Thyroid gland (tissue), 4 donors: ENCODE results near the gene CILP2. TPM values are rescaled to one million over a fixed set of nuclear protein-coding genes. Genes with fewer than 3 reads are reported as not detected.

Source experiments
- DNase-seq, 2 donors: peaks; one replicate each; pipeline ENCODE4 v3.0.0-alpha.2; 2019
- H3K27ac ChIP-seq, 3 donors: fragments of 200-600 bp; sonication (generic); 1 replicate in 2 of 3; 2 replicates in 1 of 3; pipeline ENCODE4 v1.5.1; 2016 to 2019; ENCODE audit warnings: mild to moderate bottlenecking in 1 of 3, moderate library complexity in 1 of 3
- H3K27me3 ChIP-seq: fragments of 200-600 bp; sonication (generic); one replicate; pipeline ENCODE4 v1.5.1; 2019
- H3K36me3 ChIP-seq, 2 donors: fragments of 200-600 bp; sonication (generic); one replicate each; pipeline ENCODE4 v1.5.1; 2016 to 2019
- H3K4me1 ChIP-seq, 2 donors: fragments of 200-600 bp; sonication (generic); one replicate each; pipeline ENCODE4 v1.5.1; 2017 to 2019
- H3K4me3 ChIP-seq, 3 donors: fragments of 200-600 bp; sonication (generic); replicated peaks in 1 of 3; 1 replicate in 2 of 3; 2 replicates in 1 of 3; pipeline ENCODE4 v1.5.1; 2016; ENCODE audit warnings: mild to moderate bottlenecking in 1 of 3
- H3K9me3 ChIP-seq: fragments of 200-600 bp; sonication (generic); one replicate; pipeline ENCODE4 v1.5.1; 2017
- POLR2A ChIP-seq, 2 donors: fragments of 450-650 bp; IDR thresholded peaks; one replicate each; pipeline ENCODE4 v1.6.1; 2017; ENCODE audit warnings: antibody characterized with exemption in 2 of 2, mild to moderate bottlenecking in 2 of 2, moderate library complexity in 1 of 2
- WGBS, 2 donors: methylation state at CpG; one replicate each; pipeline ENCODE4 v1.1.5; 2017; 5-methylcytosine and 5-hydroxymethylcytosine counted together
- intact Hi-C: fragments of 100-400 bp; cut with DNase I; formaldehyde crosslinking; loops from one replicate; pipeline ENCODE4 v1.15.1; 2023
- total RNA-seq, 4 donors: library from RNA; depleted of rRNA; stranded (reverse); fragments of >200 nt; gene quantifications; one replicate each; pipeline ENCODE4 v1.2.3, GENCODE V29; 2016
- TF ChIP-seq, protein P1 (sequence below), 6 experiments: fragments of 200-600 bp in 3 of 6; fragments of 450-650 bp in 3 of 6; sonication (generic) in 3 of 6; IDR thresholded peaks; one replicate each; pipeline ENCODE4 v1.5.1; 2016 to 2019; ENCODE audit warnings: antibody characterized with exemption in 6 of 6, mild to moderate bottlenecking in 2 of 6, inconsistent platforms in 1 of 6, moderate library complexity in 1 of 6

CILP2 gene
- total RNA-seq, 4 donors from 2014 or later: 0.63 to 4.2 (median 2.4) TPM

DNA sequence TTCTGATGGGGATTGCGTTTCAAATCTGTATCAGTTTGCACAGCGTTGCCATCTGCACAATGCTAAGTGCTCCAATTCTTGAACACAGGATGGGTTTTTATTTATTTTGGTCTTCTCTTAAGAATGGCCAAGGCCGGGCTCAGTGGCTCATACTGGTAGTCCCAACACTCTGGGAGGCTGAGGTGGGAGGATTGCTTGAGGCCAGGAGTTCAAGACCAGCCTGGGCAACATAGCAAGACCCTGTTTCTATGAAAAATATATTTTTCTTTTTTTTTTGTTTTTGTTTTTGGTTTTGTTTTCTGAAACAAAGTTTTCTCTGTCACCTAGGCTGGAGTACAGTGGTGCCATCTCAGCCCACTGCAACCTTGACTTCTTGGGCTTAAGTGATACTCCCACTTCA is 14.9 kb upstream of the CILP2 start:
- intact Hi-C loops: no loop called here
- TF ChIP-seq, protein P1, sequence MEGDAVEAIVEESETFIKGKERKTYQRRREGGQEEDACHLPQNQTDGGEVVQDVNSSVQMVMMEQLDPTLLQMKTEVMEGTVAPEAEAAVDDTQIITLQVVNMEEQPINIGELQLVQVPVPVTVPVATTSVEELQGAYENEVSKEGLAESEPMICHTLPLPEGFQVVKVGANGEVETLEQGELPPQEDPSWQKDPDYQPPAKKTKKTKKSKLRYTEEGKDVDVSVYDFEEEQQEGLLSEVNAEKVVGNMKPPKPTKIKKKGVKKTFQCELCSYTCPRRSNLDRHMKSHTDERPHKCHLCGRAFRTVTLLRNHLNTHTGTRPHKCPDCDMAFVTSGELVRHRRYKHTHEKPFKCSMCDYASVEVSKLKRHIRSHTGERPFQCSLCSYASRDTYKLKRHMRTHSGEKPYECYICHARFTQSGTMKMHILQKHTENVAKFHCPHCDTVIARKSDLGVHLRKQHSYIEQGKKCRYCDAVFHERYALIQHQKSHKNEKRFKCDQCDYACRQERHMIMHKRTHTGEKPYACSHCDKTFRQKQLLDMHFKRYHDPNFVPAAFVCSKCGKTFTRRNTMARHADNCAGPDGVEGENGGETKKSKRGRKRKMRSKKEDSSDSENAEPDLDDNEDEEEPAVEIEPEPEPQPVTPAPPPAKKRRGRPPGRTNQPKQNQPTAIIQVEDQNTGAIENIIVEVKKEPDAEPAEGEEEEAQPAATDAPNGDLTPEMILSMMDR (IDR thresholded peaks at IDR 0.05): no peak
- no peak for TF ChIP-seq POLR2A (IDR thresholded peaks at IDR 0.05)
- Histone ChIP-seq H3K36me3 (peaks cover 7% of the 10 kb centered on the region in 2 donors), H3K27ac (no peak overlapping the region), H3K27me3 (no peaks in the 10 kb centered on the region), H3K9me3 (no peaks in the 10 kb centered on the region), H3K4me1 (peaks cover 20 to 24% of the 10 kb centered on the region in 2 donors), H3K4me3 (no peak overlapping the region)
- DNase-seq: no peak
- 85 to 89% methylated on average over 3 of the region's 3 CpGs for WGBS, 2 donors

GRCh38 chr19:19524053-19524452 is 14.0 kb upstream of the CILP2 start:
- no peaks in the 10 kb centered on the region for H3K27me3 ChIP-seq
- no peak overlapping the region for H3K4me3 ChIP-seq
- H3K36me3 ChIP-seq: peaks cover 7% of the 10 kb centered on the region in 2 donors
- H3K27ac ChIP-seq: no peak overlapping the region
- H3K4me1 ChIP-seq: peaks cover 20 to 23% of the 10 kb centered on the region in 2 donors
- DNase-seq: no peak
- no peaks in the 10 kb centered on the region for H3K9me3 ChIP-seq
- intact Hi-C loops: no loop called here
- TF ChIP-seq, protein P1 (IDR thresholded peaks at IDR 0.05): no peak
- no peak for TF ChIP-seq POLR2A (IDR thresholded peaks at IDR 0.05)
- 84 to 88% methylated on average over 7 of the region's 7 CpGs for WGBS, 2 donors

GRCh38 chr19:19525611-19526380 is 12.3 kb upstream of the CILP2 start:
- no peaks in the 10 kb centered on the region for H3K27me3 ChIP-seq
- no peak for TF ChIP-seq POLR2A (IDR thresholded peaks at IDR 0.05)
- TF ChIP-seq, protein P1 (IDR thresholded peaks at IDR 0.05): no peak
- WGBS, 2 donors: 56 to 62% methylated on average over 8 to 10 of the region's 23 CpGs
- H3K36me3 ChIP-seq: peaks cover 7% of the 10 kb centered on the region in 2 donors
- H3K4me3 ChIP-seq: no peak overlapping the region
- intact Hi-C loops: no loop called here
- DNase-seq: peak; percentile 63 to 64
- H3K4me1 ChIP-seq: peaks cover 20 to 23% of the 10 kb centered on the region in 2 donors
- no peaks in the 10 kb centered on the region for H3K9me3 ChIP-seq
- H3K27ac ChIP-seq: peak overlapping the region; percentile 63 to 83 (median 75)

DNA sequence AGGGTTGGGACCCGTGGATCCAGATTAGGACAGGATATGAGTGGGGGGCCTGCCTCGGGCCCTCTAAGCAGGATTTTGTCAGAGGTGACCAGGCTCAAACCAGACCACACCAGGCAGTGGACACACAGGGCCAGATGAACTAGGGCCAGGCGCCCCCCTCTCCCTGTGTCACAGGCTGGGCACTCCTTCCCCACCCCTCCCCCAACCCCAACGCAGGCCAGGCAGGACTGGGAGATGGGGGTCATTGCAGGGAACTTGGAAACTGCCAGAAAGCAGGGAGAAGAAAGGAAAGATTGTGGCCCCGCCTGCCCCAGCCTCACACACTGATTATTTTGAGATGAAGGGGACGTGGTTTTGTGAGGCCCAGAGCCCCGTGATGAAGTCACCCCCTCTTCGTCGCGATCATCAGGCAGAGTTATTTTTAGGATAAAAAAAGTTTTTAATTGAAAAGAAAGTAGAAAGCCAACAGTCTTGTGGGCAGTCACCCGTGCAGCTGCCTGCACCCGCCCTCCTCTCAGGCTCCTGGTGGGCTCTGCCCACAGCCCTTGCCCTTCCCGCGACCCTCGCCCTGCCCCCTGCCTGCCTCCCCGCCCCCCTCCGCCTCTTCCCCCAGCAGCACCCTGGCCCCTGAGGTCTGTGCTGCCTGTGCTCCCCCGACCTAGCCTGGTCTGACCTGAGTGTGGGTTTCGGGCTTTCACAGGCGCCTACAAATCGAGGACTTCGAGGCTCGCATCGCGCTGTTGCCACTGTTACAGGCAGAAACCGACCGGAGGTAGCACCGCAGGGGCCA is 11.3 kb upstream of the CILP2 start:
- peak; percentile 56 to 69 for DNase-seq
- H3K4me3 ChIP-seq: no peak overlapping the region
- intact Hi-C loops: no loop called here
- no peaks in the 10 kb centered on the region for H3K27me3 ChIP-seq
- no peaks in the 10 kb centered on the region for H3K9me3 ChIP-seq
- H3K36me3 ChIP-seq: peaks cover 7% of the 10 kb centered on the region in 2 donors
- H3K4me1 ChIP-seq: peaks cover 20 to 23% of the 10 kb centered on the region in 2 donors
- peak overlapping the region; percentile 63 to 83 (median 75) for H3K27ac ChIP-seq
- 47 to 66% methylated on average over 18 to 28 of the region's 28 CpGs for WGBS, 2 donors
- TF ChIP-seq, protein P1 (IDR thresholded peaks at IDR 0.05): no peak
- TF ChIP-seq POLR2A (IDR thresholded peaks at IDR 0.05): no peak

- Histone ChIP-seq H3K9me3 (no peaks in the 10 kb centered on the region), H3K36me3 (peaks cover 7% of the 10 kb centered on the region in 2 donors), H3K4me3 (no peak overlapping the region), H3K27me3 (no peaks in the 10 kb centered on the region), H3K4me1 (peaks cover 20 to 28% of the 10 kb centered on the region in 2 donors), H3K27ac (peak overlapping the region; percentile 63 to 83 (median 75))
- WGBS, 2 donors: 95 to 96% methylated on average over 3 to 9 of the region's 9 CpGs
- intact Hi-C loops: no loop called here
- TF ChIP-seq POLR2A (IDR thresholded peaks at IDR 0.05): no peak
- TF ChIP-seq, protein P1 (IDR thresholded peaks at IDR 0.05): no peak
- no peak for DNase-seq
These were observed 10.8 kb upstream of the CILP2 start for GRCh38 chr19:19527371-19527656.
